K562 (cell line): ENCODE results near the gene MLX. TPM values are rescaled to one million over a fixed set of nuclear protein-coding genes. Genes with fewer than 3 reads are reported as not detected.
A peak's percentile ranks its signal among the peaks of the same experiment; 100 is the strongest.

ENCODE experiments used
- CXXC5 ChIP-seq: fragments of 250-450 bp; sonication (Bioruptor Pico); IDR thresholded peaks from 2 replicates; pipeline ENCODE4 v1.8.0; 2022; ENCODE audit warnings: inconsistent platforms, mild to moderate bottlenecking, moderate library complexity
- HDAC1 ChIP-seq, 2 experiments: fragments of 450-650 bp; IDR thresholded peaks; 2 replicates each; pipeline ENCODE4 v1.6.1; 2016 to 2017; ENCODE audit warnings: inconsistent platforms in 1 of 2, mild to moderate bottlenecking in 1 of 2, moderate library complexity in 1 of 2
- HDGF ChIP-seq: fragments of 450-650 bp; IDR thresholded peaks from 2 replicates; pipeline ENCODE4 v1.6.1; 2016
- MAFK ChIP-seq: IDR thresholded peaks from 2 replicates; pipeline ENCODE4 v1.6.1; 2011; ENCODE audit warnings: low read length, improper control_type of control experiment
- MTA3 ChIP-seq: fragments of 450-650 bp; formaldehyde crosslinking; IDR thresholded peaks from 2 replicates; pipeline ENCODE4 v1.6.1; 2017; ENCODE audit warnings: mild to moderate bottlenecking, borderline replicate concordance
- MXI1 ChIP-seq: IDR thresholded peaks from 2 replicates; pipeline ENCODE4 v1.6.1; 2011; ENCODE audit warnings: low read depth, mild to moderate bottlenecking, improper control_type of control experiment, low read length
- POLR2A ChIP-seq: fragments of 450-650 bp; conservative IDR thresholded peaks from 2 replicates; pipeline ENCODE4 v1.6.1; 2016
- POLR2B ChIP-seq: fragments of 450-650 bp; IDR thresholded peaks from 2 replicates; pipeline ENCODE4 v1.6.1; 2018; ENCODE audit warnings: low read depth; ENCODE audit not compliant: partially characterized antibody
- PYGO2 ChIP-seq: fragments of 450-650 bp; IDR thresholded peaks from 2 replicates; pipeline ENCODE4 v1.6.1; 2016; ENCODE audit warnings: mild to moderate bottlenecking, missing genetic modification characterization, moderate library complexity, missing compliant biosample characterization
- RBM22 ChIP-seq: fragments of 200-400 bp; formaldehyde crosslinking; IDR thresholded peaks from 2 replicates; pipeline ENCODE4 v1.6.1; 2018; ENCODE audit warnings: low read length, low read depth; ENCODE audit not compliant: poor library complexity, severe bottlenecking
- SAFB ChIP-seq: fragments of 200-400 bp; formaldehyde crosslinking; IDR thresholded peaks from 2 replicates; pipeline ENCODE4 v1.6.1; 2017; ENCODE audit warnings: low read depth, low read length, borderline replicate concordance
- SMARCA5 ChIP-seq: fragments of 450-650 bp; IDR thresholded peaks from 2 replicates; pipeline ENCODE4 v1.6.1; 2016
- TCF3 ChIP-seq: sonication (generic); formaldehyde crosslinking; IDR thresholded peaks from 2 replicates; pipeline ENCODE4 v1.4.0; 2020; ENCODE audit warnings: mild to moderate bottlenecking, missing genetic modification reagents
- ZBTB8A ChIP-seq: fragments of 450-650 bp; IDR thresholded peaks from 2 replicates; pipeline ENCODE4 v1.6.1; 2018; ENCODE audit warnings: mild to moderate bottlenecking, moderate library complexity; ENCODE audit not compliant: partially characterized antibody
- ZFX ChIP-seq: sonication (generic); formaldehyde crosslinking; IDR thresholded peaks from 2 replicates; pipeline ENCODE4 v1.8.0; 2022; ENCODE audit warnings: mild to moderate bottlenecking, missing genetic modification reagents, moderate library complexity
- ZNF174 ChIP-seq: fragments of 250-450 bp; sonication (Bioruptor Pico); IDR thresholded peaks from 2 replicates; pipeline ENCODE4 v1.4.0; 2020; ENCODE audit warnings: mild to moderate bottlenecking
- ZNF212 ChIP-seq: fragments of 450-650 bp; formaldehyde crosslinking; IDR thresholded peaks from 2 replicates; pipeline ENCODE4 v1.4.0; 2020; ENCODE audit warnings: mild to moderate bottlenecking
- ZNF311 ChIP-seq: fragments of 250-450 bp; sonication (Bioruptor Pico); IDR thresholded peaks from 2 replicates; pipeline ENCODE4 v1.4.0; 2020; ENCODE audit warnings: mild to moderate bottlenecking, moderate library complexity
- ZNF584 ChIP-seq: fragments of 200-800 bp; sonication (Bioruptor generic); IDR thresholded peaks from 2 replicates; pipeline ENCODE4 v1.6.1; 2016; ENCODE audit warnings: low read depth, mild to moderate bottlenecking, missing genetic modification characterization, missing compliant biosample characterization
- ZNF75A ChIP-seq: fragments of 450-650 bp; formaldehyde crosslinking; IDR thresholded peaks from 2 replicates; pipeline ENCODE4 v1.4.0; 2020; ENCODE audit warnings: mild to moderate bottlenecking
- ZNF778 ChIP-seq: fragments of 450-650 bp; formaldehyde crosslinking; IDR thresholded peaks from 2 replicates; pipeline ENCODE4 v1.4.0; 2020; ENCODE audit warnings: mild to moderate bottlenecking, moderate library complexity
- polyA plus RNA-seq, 8 experiments: library from polyadenylated mRNA; depleted of rRNA in 4 of 8; stranded (reverse) in 5 of 8; unstranded in 3 of 8; fragments of >200 nt; fragmentation: Nextera tagmentation in 2 of 8; fragmentation: Illumina TruSeq in 1 of 8; extraction: Ambion mirVana in 2 of 8; extraction: Trizol in 1 of 8; gene quantifications; 2 replicates each; pipeline versions ENCODE4 v1.2.1 to v1.2.3, GENCODE V29; 2011 to 2014; ENCODE audit warnings: inconsistent platforms in 1 of 8, missing spikeins in 1 of 8
- total RNA-seq, 7 experiments: library from RNA; depleted of rRNA in 6 of 7; stranded (reverse); fragments of >200 nt in 6 of 7; fragmentation: Illumina TruSeq in 2 of 7; extraction: Trizol in 2 of 7; gene quantifications; 2 replicates each; pipeline versions ENCODE4 v1.2.1 to v1.2.3, GENCODE V29; 2011 to 2021; ENCODE audit warnings: low replicate concordance in 1 of 7
- TF ChIP-seq, protein P1 (sequence below), 2 experiments: fragments of 450-650 bp; IDR thresholded peaks; 2 replicates each; pipeline ENCODE4 v1.6.1; 2018; ENCODE audit warnings: mild to moderate bottlenecking in 2 of 2, low read depth in 1 of 2; ENCODE audit not compliant: partially characterized antibody in 2 of 2
- TF ChIP-seq, protein P2 (sequence below): fragments of 250-450 bp; sonication (Bioruptor Pico); IDR thresholded peaks from 2 replicates; pipeline ENCODE4 v1.5.0; 2021
- TF ChIP-seq, protein P3 (sequence below): IDR thresholded peaks from 2 replicates; pipeline ENCODE4 v1.6.1; 2016; ENCODE audit warnings: missing genetic modification characterization, missing compliant biosample characterization
- TF ChIP-seq, protein P4 (sequence below): fragments of 250-450 bp; sonication (Bioruptor Pico); IDR thresholded peaks from 2 replicates; pipeline ENCODE4 v1.9.0; 2021; ENCODE audit warnings: mild to moderate bottlenecking

Gene MLX
- total and polyA plus RNA-seq, 9 of the 15 experiments (the other 6 are each of a cell fraction or from before 2014, with no cell fraction given) = 42.9 to 100 (median 58.9) TPM

DNA sequence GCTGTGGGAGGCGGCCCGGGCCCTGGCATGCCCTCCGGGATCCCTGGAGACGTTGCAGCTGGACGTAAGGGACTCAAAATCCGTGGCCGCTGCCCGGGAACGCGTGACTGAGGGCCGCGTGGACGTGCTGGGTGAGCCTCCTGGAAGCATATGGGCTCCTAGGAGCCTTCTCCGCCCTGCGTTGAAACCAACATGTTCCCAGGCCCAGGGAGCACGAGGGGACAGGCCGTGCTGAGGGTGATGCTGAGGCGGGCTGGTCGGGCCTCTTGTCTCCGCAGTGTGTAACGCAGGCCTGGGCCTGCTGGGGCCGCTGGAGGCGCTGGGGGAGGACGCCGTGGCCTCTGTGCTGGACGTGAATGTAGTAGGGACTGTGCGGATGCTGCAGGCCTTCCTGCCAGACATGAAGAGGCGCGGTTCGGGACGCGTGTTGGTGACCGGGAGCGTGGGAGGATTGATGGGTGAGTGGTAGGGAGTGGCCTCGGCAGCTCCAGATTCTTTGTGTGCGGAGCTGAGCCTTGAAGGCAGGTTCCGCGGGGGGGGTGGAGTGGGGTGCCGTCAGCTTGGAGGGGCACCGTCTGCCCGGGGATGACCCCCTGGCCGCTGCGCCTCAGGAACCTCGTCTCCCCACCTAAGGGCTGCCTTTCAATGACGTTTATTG, 13.6 kb upstream of the MLX start (continued):
- TF ChIP-seq, protein P1, sequence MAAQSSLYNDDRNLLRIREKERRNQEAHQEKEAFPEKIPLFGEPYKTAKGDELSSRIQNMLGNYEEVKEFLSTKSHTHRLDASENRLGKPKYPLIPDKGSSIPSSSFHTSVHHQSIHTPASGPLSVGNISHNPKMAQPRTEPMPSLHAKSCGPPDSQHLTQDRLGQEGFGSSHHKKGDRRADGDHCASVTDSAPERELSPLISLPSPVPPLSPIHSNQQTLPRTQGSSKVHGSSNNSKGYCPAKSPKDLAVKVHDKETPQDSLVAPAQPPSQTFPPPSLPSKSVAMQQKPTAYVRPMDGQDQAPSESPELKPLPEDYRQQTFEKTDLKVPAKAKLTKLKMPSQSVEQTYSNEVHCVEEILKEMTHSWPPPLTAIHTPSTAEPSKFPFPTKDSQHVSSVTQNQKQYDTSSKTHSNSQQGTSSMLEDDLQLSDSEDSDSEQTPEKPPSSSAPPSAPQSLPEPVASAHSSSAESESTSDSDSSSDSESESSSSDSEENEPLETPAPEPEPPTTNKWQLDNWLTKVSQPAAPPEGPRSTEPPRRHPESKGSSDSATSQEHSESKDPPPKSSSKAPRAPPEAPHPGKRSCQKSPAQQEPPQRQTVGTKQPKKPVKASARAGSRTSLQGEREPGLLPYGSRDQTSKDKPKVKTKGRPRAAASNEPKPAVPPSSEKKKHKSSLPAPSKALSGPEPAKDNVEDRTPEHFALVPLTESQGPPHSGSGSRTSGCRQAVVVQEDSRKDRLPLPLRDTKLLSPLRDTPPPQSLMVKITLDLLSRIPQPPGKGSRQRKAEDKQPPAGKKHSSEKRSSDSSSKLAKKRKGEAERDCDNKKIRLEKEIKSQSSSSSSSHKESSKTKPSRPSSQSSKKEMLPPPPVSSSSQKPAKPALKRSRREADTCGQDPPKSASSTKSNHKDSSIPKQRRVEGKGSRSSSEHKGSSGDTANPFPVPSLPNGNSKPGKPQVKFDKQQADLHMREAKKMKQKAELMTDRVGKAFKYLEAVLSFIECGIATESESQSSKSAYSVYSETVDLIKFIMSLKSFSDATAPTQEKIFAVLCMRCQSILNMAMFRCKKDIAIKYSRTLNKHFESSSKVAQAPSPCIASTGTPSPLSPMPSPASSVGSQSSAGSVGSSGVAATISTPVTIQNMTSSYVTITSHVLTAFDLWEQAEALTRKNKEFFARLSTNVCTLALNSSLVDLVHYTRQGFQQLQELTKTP (IDR thresholded peaks at IDR 0.05; ENCODE audit: low read depth in 1 of 2, partially characterized antibody in 2 of 2) = no peak
- TF ChIP-seq SMARCA5 (no peak), ZNF75A (CRISPR knock-in tag) (no peak), POLR2A (peak; percentile 46; the same call in 1 of the 2 replicates), PYGO2 (tag) (no peak), SAFB (peak; percentile 67; the same call in 1 of the 2 replicates), MTA3 (peak; percentile 53; the same call in 1 of the 2 replicates), ZNF212 (CRISPR knock-in tag) (no peak), ZNF174 (CRISPR knock-in tag) (no peak), HDGF (peak; percentile 77; the same call in 1 of the 2 replicates), TCF3 (no peak), ZNF584 (CRISPR knock-in tag) (no peak), ZNF778 (CRISPR knock-in tag) (no peak), MXI1 (0 out of 2 replicates have a peak, but pooled peaks have one; percentile 22), CXXC5 (peak; percentile 77), ZNF311 (CRISPR knock-in tag) (no peak), POLR2B (peak; percentile 29), ZFX (CRISPR knock-in tag) (peak; percentile 89), HDAC1 (IDR thresholded peaks at IDR 0.05) (peak in 1 of 2 experiments; percentile 89; a peak in 2 of 4 replicates), MAFK (no peak), RBM22 (no peak), ZBTB8A (no peak)
- TF ChIP-seq, protein P2, sequence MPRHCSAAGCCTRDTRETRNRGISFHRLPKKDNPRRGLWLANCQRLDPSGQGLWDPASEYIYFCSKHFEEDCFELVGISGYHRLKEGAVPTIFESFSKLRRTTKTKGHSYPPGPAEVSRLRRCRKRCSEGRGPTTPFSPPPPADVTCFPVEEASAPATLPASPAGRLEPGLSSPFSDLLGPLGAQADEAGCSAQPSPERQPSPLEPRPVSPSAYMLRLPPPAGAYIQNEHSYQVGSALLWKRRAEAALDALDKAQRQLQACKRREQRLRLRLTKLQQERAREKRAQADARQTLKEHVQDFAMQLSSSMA (CRISPR knock-in tag) = no peak
- TF ChIP-seq, protein P3, sequence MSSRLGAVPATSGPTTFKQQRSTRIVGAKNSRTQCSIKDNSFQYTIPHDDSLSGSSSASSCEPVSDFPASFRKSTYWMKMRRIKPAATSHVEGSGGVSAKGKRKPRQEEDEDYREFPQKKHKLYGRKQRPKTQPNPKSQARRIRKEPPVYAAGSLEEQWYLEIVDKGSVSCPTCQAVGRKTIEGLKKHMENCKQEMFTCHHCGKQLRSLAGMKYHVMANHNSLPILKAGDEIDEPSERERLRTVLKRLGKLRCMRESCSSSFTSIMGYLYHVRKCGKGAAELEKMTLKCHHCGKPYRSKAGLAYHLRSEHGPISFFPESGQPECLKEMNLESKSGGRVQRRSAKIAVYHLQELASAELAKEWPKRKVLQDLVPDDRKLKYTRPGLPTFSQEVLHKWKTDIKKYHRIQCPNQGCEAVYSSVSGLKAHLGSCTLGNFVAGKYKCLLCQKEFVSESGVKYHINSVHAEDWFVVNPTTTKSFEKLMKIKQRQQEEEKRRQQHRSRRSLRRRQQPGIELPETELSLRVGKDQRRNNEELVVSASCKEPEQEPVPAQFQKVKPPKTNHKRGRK = no peak
- TF ChIP-seq, protein P4, sequence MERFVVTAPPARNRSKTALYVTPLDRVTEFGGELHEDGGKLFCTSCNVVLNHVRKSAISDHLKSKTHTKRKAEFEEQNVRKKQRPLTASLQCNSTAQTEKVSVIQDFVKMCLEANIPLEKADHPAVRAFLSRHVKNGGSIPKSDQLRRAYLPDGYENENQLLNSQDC (CRISPR knock-in tag) = no peak
